Astrocyte of the cerebellum (primary cell): ENCODE data around the gene BARX1.

Experiments
- DNase-seq: peaks from one replicate; pipeline ENCODE4 v3.0.0-alpha.2; 2011; ENCODE audit warnings: low read depth
- H3K4me3 ChIP-seq: 2 replicates; pipeline ENCODE4 v1.5.1; 2011; ENCODE audit warnings: mild to moderate bottlenecking, low read depth, low read length, moderate library complexity
- in situ Hi-C: cut with HindIII; loops from 2 replicates; pipeline ENCODE4 v1.10.0; 2017; ENCODE audit warnings: low sequenced_read_pairs
- TF ChIP-seq, protein P1 (sequence below): IDR thresholded peaks from 2 replicates; pipeline ENCODE4 v1.5.1; 2012; ENCODE audit warnings: low read length, low read depth, moderate library complexity, mild to moderate bottlenecking; ENCODE audit errors: missing control alignments

The BARX1 gene

DNA sequence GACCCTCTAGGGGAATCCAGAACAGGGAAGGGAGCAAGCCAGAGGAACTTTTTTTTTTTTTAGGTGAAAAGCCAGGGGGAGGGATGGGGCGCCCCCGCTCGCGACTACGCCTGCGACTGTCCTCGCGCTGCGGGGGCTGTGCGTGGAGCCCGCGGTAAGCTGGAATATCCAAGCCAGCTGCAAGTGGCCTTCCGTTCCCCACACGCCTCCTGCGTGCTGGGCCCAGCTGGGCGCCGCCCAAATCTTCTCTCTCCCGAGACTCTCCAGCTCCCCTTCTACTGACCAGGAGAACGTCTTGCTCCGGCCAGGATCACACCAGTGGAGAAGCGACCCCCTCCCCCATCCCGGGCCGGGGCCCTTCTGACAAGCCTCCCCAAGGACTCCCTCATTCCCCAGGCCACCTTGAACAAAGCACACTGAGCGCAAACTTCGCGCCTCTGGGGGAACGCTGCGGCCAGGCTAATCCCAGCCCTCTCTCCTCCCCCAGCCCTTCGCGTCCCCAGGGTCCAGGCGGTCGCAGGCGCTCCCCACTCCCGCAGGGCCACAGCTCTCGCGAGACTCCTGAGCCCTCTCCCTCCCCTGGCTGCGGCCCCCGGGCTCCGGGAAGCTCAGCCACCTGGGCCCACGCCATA is 6.6 kb downstream of the BARX1 start:
- in situ Hi-C loops = loop anchor here (10.0 kb wide), 1 partner anchor 264 kb away; no protein-coding TSS in a partner anchor
- no peak for DNase-seq
- no peak overlapping the region for H3K4me3 ChIP-seq
- TF ChIP-seq, protein P1, sequence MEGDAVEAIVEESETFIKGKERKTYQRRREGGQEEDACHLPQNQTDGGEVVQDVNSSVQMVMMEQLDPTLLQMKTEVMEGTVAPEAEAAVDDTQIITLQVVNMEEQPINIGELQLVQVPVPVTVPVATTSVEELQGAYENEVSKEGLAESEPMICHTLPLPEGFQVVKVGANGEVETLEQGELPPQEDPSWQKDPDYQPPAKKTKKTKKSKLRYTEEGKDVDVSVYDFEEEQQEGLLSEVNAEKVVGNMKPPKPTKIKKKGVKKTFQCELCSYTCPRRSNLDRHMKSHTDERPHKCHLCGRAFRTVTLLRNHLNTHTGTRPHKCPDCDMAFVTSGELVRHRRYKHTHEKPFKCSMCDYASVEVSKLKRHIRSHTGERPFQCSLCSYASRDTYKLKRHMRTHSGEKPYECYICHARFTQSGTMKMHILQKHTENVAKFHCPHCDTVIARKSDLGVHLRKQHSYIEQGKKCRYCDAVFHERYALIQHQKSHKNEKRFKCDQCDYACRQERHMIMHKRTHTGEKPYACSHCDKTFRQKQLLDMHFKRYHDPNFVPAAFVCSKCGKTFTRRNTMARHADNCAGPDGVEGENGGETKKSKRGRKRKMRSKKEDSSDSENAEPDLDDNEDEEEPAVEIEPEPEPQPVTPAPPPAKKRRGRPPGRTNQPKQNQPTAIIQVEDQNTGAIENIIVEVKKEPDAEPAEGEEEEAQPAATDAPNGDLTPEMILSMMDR = no peak

DNA sequence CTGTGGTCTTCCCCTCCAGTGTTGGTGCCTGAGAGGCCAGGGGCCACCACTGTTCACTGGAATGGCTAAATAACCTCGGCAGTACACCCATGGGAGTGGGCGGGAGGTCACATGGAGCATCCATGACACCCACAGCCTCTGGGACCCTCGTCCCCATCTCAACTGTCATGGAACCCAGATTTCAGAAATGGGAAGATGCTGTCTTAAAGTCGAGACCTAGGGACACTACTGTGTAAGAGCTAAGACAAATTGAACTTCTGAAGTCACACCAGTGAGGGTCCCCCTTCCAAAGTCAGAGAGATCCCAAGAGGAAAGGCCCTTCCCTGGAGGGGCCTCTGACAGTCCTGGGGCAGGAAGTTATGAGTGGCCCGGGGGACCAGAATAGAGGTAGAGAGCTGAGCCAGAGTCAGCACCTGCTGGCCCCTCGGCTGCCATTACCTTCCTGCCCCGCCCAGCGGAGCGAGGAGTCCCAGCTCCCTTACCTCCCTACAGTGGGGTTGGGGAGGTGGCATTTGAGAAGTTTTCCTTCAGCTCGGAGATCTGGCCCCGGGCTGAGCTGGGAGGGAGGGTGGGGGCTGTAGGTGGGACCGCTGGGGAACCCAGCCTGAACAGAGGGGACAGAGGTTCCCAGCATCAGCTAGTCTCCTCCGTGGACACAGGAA is 7.6 kb downstream of the BARX1 start:
- no peak overlapping the region for H3K4me3 ChIP-seq
- in situ Hi-C loops = loop anchor here (10.0 kb wide), 1 partner anchor 263 kb away; no protein-coding TSS in a partner anchor
- TF ChIP-seq, protein P1 = no peak
- DNase-seq = no peak

GRCh38 chr9:93946338-93946712 is 8.8 kb downstream of the BARX1 start:
- in situ Hi-C loops = loop anchor here (10.0 kb wide), 1 partner anchor 262 kb away; no protein-coding TSS in a partner anchor
- TF ChIP-seq, protein P1 = no peak
- no peak overlapping the region for H3K4me3 ChIP-seq
- no peak for DNase-seq

DNA sequence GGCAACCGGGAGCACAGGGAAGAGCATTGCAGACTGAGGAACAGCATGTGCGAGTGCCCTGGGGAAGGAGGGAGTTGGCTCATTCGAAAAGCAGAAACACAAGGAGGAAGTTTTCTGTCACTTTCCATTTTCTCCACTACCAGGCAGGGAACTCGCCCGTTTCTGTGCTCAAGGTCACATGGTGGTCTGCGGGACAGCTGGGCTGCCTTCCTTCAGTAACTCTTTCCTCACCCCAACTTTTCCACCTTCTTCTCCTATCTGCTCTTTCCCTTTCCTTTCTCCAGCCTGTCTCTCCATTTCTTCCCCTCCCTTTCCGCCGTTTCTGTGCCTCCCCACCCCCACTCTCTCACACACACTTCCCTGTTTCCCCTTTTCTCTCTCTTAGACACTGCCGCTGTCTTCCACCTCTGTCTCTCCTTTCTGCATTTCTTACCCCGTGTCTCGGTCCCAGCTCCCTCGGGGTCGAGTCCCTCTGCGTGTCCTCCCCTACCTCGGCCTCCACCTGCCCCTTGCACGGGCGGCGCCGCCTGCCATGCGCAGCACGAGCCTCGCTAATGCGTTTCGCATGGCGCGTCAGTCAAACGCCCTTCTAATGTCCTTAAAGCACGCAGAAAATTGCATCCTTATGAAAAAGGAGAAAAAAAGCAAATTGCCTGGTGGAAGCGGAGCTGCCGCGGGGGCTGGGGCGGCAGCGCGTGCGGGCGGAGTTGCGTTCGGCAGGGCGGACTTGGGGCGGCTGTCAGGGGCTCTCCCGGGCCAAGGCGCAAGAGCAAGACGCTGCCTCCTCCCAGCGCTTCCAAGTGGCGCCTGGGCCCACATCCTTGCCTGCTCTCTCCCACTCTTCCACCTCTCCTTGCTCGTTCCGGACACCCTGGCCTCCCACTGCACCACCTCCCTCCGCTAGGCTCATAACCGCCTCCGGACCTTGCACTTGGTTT is 9.5 kb downstream of the BARX1 start:
- no peak overlapping the region for H3K4me3 ChIP-seq
- in situ Hi-C loops = loop anchor here (10.0 kb wide), 1 partner anchor 261 kb away; no protein-coding TSS in a partner anchor
- TF ChIP-seq, protein P1 = no peak
- DNase-seq = no peak

DNA sequence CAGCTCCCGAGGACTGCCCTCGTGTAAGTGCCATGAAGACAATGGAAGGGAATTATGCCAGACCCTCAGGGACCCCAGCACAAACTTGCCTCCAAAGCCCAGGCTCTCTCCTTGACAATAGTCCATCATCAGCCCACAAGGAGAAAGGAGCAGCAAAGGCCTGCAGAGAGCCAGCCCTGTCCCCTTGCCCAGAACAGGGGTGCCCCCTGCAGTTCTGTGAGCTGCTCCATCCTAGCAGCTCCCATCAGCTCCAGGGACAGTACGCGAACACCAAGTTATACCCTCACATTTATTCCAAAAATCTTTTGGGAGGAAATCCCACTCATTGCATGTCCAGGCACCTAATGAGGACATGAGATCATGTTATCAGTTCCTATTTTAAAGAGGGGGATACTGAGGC is 11.1 kb downstream of the BARX1 start:
- TF ChIP-seq, protein P1 = no peak
- H3K4me3 ChIP-seq = no peak overlapping the region
- in situ Hi-C loops = loop anchor here (10.0 kb wide), 1 partner anchor 259 kb away; no protein-coding TSS in a partner anchor
- no peak for DNase-seq

DNA sequence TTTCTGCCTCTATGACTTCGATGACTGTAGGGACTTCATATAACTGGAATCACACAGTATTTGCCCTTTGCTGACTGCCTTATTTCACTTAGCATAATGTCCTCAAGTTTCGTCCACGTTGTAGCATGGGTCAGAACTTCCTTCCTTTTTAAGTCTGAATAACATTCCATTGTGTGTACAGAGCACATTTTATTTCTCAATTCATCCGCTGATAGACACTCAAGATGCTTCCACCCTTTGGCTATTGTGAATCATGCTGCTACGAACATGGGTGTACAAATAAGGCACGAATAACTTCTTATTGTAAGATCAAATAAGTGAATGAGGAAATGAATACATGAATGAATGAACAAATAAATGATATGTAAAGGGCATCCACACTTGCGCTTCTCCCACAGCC is 13.0 kb downstream of the BARX1 start:
- in situ Hi-C loops = loop anchor here (10.0 kb wide), 1 partner anchor 257 kb away; no protein-coding TSS in a partner anchor
- H3K4me3 ChIP-seq = no peak overlapping the region
- DNase-seq = no peak
- TF ChIP-seq, protein P1 = no peak
